ENCODE results near the gene SLC26A4. TPM values are rescaled to one million over a fixed set of nuclear protein-coding genes. Genes with fewer than 3 reads are reported as not detected.

The SLC26A4 gene
- total RNA-seq, 1 experiment from 2014 or later: 0.22 TPM

DNA sequence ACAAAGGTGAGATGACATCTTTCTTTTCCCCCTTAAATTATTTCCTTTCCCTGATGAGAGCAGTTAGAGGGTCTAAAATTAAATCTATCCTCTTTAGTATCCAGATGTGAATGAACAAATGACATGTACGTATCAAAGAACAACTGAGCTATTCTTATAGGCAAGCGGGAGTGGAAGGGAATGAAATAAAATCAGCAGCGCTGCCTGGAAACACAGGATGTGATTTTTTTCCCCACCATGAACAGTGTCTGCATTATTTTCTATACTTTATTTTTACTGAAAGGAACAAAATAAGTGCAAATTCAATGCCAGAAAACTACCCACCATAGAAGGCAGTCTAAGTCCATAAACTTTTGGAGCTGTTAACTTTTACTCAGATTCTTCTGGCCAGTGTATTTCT is 40.6 kb downstream of the SLC26A4 start (continued):
- TF ChIP-seq, protein P1, sequence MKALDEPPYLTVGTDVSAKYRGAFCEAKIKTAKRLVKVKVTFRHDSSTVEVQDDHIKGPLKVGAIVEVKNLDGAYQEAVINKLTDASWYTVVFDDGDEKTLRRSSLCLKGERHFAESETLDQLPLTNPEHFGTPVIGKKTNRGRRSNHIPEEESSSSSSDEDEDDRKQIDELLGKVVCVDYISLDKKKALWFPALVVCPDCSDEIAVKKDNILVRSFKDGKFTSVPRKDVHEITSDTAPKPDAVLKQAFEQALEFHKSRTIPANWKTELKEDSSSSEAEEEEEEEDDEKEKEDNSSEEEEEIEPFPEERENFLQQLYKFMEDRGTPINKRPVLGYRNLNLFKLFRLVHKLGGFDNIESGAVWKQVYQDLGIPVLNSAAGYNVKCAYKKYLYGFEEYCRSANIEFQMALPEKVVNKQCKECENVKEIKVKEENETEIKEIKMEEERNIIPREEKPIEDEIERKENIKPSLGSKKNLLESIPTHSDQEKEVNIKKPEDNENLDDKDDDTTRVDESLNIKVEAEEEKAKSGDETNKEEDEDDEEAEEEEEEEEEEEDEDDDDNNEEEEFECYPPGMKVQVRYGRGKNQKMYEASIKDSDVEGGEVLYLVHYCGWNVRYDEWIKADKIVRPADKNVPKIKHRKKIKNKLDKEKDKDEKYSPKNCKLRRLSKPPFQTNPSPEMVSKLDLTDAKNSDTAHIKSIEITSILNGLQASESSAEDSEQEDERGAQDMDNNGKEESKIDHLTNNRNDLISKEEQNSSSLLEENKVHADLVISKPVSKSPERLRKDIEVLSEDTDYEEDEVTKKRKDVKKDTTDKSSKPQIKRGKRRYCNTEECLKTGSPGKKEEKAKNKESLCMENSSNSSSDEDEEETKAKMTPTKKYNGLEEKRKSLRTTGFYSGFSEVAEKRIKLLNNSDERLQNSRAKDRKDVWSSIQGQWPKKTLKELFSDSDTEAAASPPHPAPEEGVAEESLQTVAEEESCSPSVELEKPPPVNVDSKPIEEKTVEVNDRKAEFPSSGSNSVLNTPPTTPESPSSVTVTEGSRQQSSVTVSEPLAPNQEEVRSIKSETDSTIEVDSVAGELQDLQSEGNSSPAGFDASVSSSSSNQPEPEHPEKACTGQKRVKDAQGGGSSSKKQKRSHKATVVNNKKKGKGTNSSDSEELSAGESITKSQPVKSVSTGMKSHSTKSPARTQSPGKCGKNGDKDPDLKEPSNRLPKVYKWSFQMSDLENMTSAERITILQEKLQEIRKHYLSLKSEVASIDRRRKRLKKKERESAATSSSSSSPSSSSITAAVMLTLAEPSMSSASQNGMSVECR (CRISPR knock-in tag; IDR thresholded peaks at IDR 0.05; ENCODE audit: borderline replicate concordance): no peak
- TF ChIP-seq ZNF219 (CRISPR knock-in tag; IDR thresholded peaks at IDR 0.05; ENCODE audit: borderline replicate concordance): no peak
- TF ChIP-seq GTF2I (CRISPR knock-in tag; conservative IDR thresholded peaks at IDR 0.05): no peak
- TF ChIP-seq ELF4 (CRISPR knock-in tag; IDR thresholded peaks at IDR 0.05; ENCODE audit: low read depth): no peak
- TF ChIP-seq, protein P2, sequence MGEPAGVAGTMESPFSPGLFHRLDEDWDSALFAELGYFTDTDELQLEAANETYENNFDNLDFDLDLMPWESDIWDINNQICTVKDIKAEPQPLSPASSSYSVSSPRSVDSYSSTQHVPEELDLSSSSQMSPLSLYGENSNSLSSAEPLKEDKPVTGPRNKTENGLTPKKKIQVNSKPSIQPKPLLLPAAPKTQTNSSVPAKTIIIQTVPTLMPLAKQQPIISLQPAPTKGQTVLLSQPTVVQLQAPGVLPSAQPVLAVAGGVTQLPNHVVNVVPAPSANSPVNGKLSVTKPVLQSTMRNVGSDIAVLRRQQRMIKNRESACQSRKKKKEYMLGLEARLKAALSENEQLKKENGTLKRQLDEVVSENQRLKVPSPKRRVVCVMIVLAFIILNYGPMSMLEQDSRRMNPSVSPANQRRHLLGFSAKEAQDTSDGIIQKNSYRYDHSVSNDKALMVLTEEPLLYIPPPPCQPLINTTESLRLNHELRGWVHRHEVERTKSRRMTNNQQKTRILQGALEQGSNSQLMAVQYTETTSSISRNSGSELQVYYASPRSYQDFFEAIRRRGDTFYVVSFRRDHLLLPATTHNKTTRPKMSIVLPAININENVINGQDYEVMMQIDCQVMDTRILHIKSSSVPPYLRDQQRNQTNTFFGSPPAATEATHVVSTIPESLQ (CRISPR knock-in tag; IDR thresholded peaks at IDR 0.05): no peak
- TF ChIP-seq, protein P3, sequence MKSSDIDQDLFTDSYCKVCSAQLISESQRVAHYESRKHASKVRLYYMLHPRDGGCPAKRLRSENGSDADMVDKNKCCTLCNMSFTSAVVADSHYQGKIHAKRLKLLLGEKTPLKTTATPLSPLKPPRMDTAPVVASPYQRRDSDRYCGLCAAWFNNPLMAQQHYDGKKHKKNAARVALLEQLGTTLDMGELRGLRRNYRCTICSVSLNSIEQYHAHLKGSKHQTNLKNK (CRISPR knock-in tag; IDR thresholded peaks at IDR 0.05): no peak

DNA sequence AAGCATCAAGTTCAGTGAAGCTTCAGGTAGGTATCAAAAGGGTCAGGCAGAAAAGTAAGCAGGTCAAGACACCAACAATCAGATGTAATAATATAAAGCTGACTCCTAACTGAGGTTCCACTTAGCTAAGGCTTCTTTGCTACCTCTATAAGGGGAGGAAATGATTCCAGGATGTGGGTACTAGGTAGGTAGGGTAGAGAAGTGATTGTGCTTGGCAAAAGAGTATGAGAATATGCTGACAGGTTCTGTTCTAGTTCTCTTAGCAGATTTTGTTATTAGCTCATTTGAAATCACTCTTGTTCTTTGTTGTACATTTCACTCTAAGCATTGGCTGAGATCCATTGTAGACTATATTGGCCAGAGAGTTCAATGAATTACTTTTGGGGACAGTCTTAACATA is 42.6 kb downstream of the SLC26A4 start:
- no peaks in the 10 kb centered on the region for H3K4me1 Mint-ChIP-seq

More for the DNA sequence above, 42.6 kb downstream of the SLC26A4 start:
- Mint-ChIP-seq H3K36me3 (no peaks in the 10 kb centered on the region), H3K27ac (no peak overlapping the region), H3K27me3 (ENCODE audit: low read depth) (no peaks in the 10 kb centered on the region), H3K9me3 (no peaks in the 10 kb centered on the region), H3K4me3 (no peak overlapping the region)
- ChIA-PET CTCF (no interaction called here), POLR2A (no interaction called here)
- no peak for ATAC-seq
- TF ChIP-seq, protein P4, sequence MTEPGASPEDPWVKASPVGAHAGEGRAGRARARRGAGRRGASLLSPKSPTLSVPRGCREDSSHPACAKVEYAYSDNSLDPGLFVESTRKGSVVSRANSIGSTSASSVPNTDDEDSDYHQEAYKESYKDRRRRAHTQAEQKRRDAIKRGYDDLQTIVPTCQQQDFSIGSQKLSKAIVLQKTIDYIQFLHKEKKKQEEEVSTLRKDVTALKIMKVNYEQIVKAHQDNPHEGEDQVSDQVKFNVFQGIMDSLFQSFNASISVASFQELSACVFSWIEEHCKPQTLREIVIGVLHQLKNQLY (CRISPR knock-in tag; IDR thresholded peaks at IDR 0.05): no peak
- no peak for TF ChIP-seq MYBL2 (CRISPR knock-in tag; IDR thresholded peaks at IDR 0.05)
- TF ChIP-seq, protein P5, sequence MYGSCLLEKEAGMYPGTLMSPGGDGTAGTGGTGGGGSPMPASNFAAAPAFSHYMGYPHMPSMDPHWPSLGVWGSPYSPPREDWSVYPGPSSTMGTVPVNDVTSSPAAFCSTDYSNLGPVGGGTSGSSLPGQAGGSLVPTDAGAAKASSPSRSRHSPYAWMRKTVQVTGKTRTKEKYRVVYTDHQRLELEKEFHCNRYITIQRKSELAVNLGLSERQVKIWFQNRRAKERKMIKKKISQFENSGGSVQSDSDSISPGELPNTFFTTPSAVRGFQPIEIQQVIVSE (CRISPR knock-in tag; IDR thresholded peaks at IDR 0.05; ENCODE audit: borderline replicate concordance): no peak
- TF ChIP-seq CREB1 (CRISPR knock-in tag; IDR thresholded peaks at IDR 0.05): no peak
- TF ChIP-seq, protein P6, sequence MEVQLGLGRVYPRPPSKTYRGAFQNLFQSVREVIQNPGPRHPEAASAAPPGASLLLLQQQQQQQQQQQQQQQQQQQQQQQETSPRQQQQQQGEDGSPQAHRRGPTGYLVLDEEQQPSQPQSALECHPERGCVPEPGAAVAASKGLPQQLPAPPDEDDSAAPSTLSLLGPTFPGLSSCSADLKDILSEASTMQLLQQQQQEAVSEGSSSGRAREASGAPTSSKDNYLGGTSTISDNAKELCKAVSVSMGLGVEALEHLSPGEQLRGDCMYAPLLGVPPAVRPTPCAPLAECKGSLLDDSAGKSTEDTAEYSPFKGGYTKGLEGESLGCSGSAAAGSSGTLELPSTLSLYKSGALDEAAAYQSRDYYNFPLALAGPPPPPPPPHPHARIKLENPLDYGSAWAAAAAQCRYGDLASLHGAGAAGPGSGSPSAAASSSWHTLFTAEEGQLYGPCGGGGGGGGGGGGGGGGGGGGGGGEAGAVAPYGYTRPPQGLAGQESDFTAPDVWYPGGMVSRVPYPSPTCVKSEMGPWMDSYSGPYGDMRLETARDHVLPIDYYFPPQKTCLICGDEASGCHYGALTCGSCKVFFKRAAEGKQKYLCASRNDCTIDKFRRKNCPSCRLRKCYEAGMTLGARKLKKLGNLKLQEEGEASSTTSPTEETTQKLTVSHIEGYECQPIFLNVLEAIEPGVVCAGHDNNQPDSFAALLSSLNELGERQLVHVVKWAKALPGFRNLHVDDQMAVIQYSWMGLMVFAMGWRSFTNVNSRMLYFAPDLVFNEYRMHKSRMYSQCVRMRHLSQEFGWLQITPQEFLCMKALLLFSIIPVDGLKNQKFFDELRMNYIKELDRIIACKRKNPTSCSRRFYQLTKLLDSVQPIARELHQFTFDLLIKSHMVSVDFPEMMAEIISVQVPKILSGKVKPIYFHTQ (CRISPR knock-in tag; IDR thresholded peaks at IDR 0.05): no peak
- no peak for TF ChIP-seq NR3C1 (CRISPR knock-in tag; conservative IDR thresholded peaks at IDR 0.05; ENCODE audit: low read depth)
- no peak for TF ChIP-seq GABPB1 (CRISPR knock-in tag; IDR thresholded peaks at IDR 0.05)
- TF ChIP-seq ZNF317 (CRISPR knock-in tag; IDR thresholded peaks at IDR 0.05; ENCODE audit: borderline replicate concordance, low read depth): no peak
- TF ChIP-seq OVOL2 (CRISPR knock-in tag; IDR thresholded peaks at IDR 0.05; ENCODE audit: borderline replicate concordance): no peak
- TF ChIP-seq ESRRA (CRISPR knock-in tag; IDR thresholded peaks at IDR 0.05; ENCODE audit: borderline replicate concordance): no peak
- TF ChIP-seq GTF2I (CRISPR knock-in tag; conservative IDR thresholded peaks at IDR 0.05): no peak
- TF ChIP-seq ZBTB21 (CRISPR knock-in tag; IDR thresholded peaks at IDR 0.05; ENCODE audit: borderline replicate concordance): no peak
- TF ChIP-seq, protein P7, sequence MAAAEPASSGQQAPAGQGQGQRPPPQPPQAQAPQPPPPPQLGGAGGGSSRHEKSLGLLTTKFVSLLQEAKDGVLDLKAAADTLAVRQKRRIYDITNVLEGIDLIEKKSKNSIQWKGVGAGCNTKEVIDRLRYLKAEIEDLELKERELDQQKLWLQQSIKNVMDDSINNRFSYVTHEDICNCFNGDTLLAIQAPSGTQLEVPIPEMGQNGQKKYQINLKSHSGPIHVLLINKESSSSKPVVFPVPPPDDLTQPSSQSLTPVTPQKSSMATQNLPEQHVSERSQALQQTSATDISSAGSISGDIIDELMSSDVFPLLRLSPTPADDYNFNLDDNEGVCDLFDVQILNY (CRISPR knock-in tag; IDR thresholded peaks at IDR 0.05): no peak
- DNase-seq (ENCODE audit: low spot score): no peak

Data from WTC11 (cell line).